DND-41 (cell line): Measurements from ENCODE around the gene TRIM14.

ENCODE experiments used
- ATAC-seq: fragments of 200-7000 bp; cut with Tn5 transposase; 3 replicates; pipeline ENCODE4 v1.9.1; 2021; ENCODE audit warnings: low read depth; ENCODE audit not compliant: insufficient read depth
- DNase-seq: peaks from one replicate; pipeline ENCODE4 v3.0.0-alpha.2; 2020
- H2AFZ ChIP-seq: 2 replicates; pipeline ENCODE4 v1.6.0; 2012; ENCODE audit warnings: low read depth, low read length
- H3K27ac ChIP-seq: 2 replicates; pipeline ENCODE4 v1.5.1; 2012; ENCODE audit warnings: low read length, inconsistent platforms
- H3K27me3 ChIP-seq: fragments of 200-600 bp; sonication (generic); 2 replicates; pipeline ENCODE4 v1.6.0; 2012; ENCODE audit warnings: low read length, mild to moderate bottlenecking, inconsistent platforms; ENCODE audit not compliant: insufficient read depth, poor library complexity
- H3K36me3 ChIP-seq: 2 replicates; pipeline ENCODE4 v1.5.1; 2012; ENCODE audit warnings: low read length, inconsistent platforms; ENCODE audit not compliant: insufficient read depth
- H3K4me1 ChIP-seq: 2 replicates; pipeline ENCODE4 v1.5.1; 2012; ENCODE audit warnings: mild to moderate bottlenecking, low read length; ENCODE audit not compliant: insufficient read depth
- H3K4me2 ChIP-seq: 2 replicates; pipeline ENCODE4 v1.6.0; 2012; ENCODE audit warnings: mild to moderate bottlenecking, moderate library complexity, low read length, inconsistent platforms; ENCODE audit not compliant: insufficient read depth
- H3K4me3 ChIP-seq, 2 experiments: fragments of 200-600 bp in 1 of 2; shearing (Covaris generic) in 1 of 2; 2 replicates each; pipeline ENCODE4 v1.5.1; 2012 to 2016; ENCODE audit warnings: inconsistent platforms in 2 of 2, low read length in 2 of 2, mild to moderate bottlenecking in 2 of 2, low read depth in 1 of 2, moderate library complexity in 1 of 2
- H3K79me2 ChIP-seq: 2 replicates; pipeline ENCODE4 v1.6.0; 2012; ENCODE audit warnings: low read length, inconsistent platforms; ENCODE audit not compliant: insufficient read depth
- H3K9ac ChIP-seq: 2 replicates; pipeline ENCODE4 v1.6.0; 2012; ENCODE audit warnings: low read depth, mild to moderate bottlenecking, inconsistent platforms, low read length, moderate library complexity
- H3K9me3 ChIP-seq: 2 replicates; pipeline ENCODE4 v1.5.1; 2012; ENCODE audit warnings: low read length, moderate library complexity, mild to moderate bottlenecking, inconsistent platforms; ENCODE audit not compliant: insufficient read depth, severe bottlenecking
- H4K20me1 ChIP-seq: 2 replicates; pipeline ENCODE4 v1.6.0; 2012; ENCODE audit warnings: low read length; ENCODE audit not compliant: insufficient read depth
- CTCF ChIP-seq: IDR thresholded peaks from 2 replicates; pipeline ENCODE4 v1.5.1; 2012; ENCODE audit warnings: borderline replicate concordance, low read length, moderate library complexity, mild to moderate bottlenecking; ENCODE audit not compliant: poor library complexity, severe bottlenecking; ENCODE audit errors: extremely low read depth
- EZH2 ChIP-seq: IDR thresholded peaks from 3 replicates; pipeline ENCODE4 v1.6.1; 2012; ENCODE audit warnings: borderline replicate concordance, low read depth, mild to moderate bottlenecking, moderate library complexity, low read length, inconsistent platforms; ENCODE audit not compliant: severe bottlenecking

Gene TRIM14

GRCh38 chr9:98045234-98046179, 73.5 kb downstream of the TRIM14 start:
- ATAC-seq (peak; percentile 93), DNase-seq (peak; percentile 50)
- Histone ChIP-seq H3K4me2 (peak overlapping the region; percentile 71), H3K4me3 (peak overlapping the region; percentile 52 to 71), H3K27ac (peak overlapping the region; percentile 81), H3K4me1 (peaks cover 30% of the 10 kb centered on the region), H4K20me1 (no peaks in the 10 kb centered on the region), H3K9ac (peak overlapping the region; percentile 65), H3K79me2 (peaks cover 49% of the 10 kb centered on the region), H2AFZ (peak overlapping the region; percentile 78), H3K36me3 (peaks cover 3% of the 10 kb centered on the region; the same call in 1 of the 2 replicates), H3K27me3 (no peaks in the 10 kb centered on the region), H3K9me3 (no peaks in the 10 kb centered on the region)
- TF ChIP-seq EZH2 (no peak), CTCF (no peak)

- Histone ChIP-seq H3K4me2 (no peak overlapping the region), H3K4me1 (peaks cover 30% of the 10 kb centered on the region), H4K20me1 (no peaks in the 10 kb centered on the region), H3K36me3 (peaks cover 3% of the 10 kb centered on the region; the same call in 1 of the 2 replicates), H3K9ac (no peak overlapping the region), H2AFZ (no peak overlapping the region), H3K79me2 (peaks cover 37% of the 10 kb centered on the region), H3K9me3 (no peaks in the 10 kb centered on the region), H3K27ac (no peak overlapping the region), H3K27me3 (no peaks in the 10 kb centered on the region), H3K4me3 (no peak overlapping the region)
- DNase-seq (no peak), ATAC-seq (no peak)
- TF ChIP-seq CTCF (no peak), EZH2 (no peak)
Measured at GRCh38 chr9:98043915-98044314, 75.1 kb downstream of the TRIM14 start.

DNA sequence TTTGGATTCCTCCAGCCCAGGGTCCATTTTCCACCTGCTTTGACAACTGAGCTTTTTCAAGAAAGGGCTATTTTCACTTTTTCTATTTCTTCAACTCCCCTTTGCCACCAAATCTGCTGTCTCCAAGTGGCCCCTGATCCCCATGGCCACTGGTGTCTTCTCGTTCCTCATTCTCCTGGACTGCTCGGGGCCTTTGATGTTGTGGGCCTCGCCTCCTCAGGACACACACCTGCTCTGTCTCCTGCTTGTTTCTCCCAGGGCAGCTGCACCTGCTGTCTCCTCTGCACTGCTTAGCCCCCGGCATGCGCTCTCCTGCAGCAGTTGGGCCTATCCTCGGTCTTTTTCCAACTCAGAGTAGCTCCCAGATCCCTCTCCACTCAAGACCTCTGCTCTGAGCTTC, 78.8 kb downstream of the TRIM14 start:
- Histone ChIP-seq H3K9ac (no peak overlapping the region), H3K9me3 (no peaks in the 10 kb centered on the region), H3K4me1 (peaks cover 8% of the 10 kb centered on the region), H3K27ac (no peak overlapping the region), H2AFZ (no peak overlapping the region), H4K20me1 (no peaks in the 10 kb centered on the region), H3K4me3 (no peak overlapping the region), H3K36me3 (no peaks in the 10 kb centered on the region), H3K4me2 (no peak overlapping the region), H3K27me3 (no peaks in the 10 kb centered on the region), H3K79me2 (peaks cover 7% of the 10 kb centered on the region)
- ATAC-seq (no peak), DNase-seq (no peak)
- TF ChIP-seq CTCF (no peak), EZH2 (no peak)
